DMS53 treated with DMSO at 0.1 percent for 48 hours (cell line): Measurements from ENCODE around the gene RCOR3.
"Not testable (repeated sequence)": the region's sequence is repeated elsewhere in the genome, so short reads cannot be mapped to it uniquely, and the experiment has no call there.

Source experiments
- DNase-seq: peaks from one replicate; lab custom pipeline; 2025; ENCODE audit not compliant: unreplicated experiment; lab: John Stamatoyannopoulos, UW

RCOR3 gene

DNA sequence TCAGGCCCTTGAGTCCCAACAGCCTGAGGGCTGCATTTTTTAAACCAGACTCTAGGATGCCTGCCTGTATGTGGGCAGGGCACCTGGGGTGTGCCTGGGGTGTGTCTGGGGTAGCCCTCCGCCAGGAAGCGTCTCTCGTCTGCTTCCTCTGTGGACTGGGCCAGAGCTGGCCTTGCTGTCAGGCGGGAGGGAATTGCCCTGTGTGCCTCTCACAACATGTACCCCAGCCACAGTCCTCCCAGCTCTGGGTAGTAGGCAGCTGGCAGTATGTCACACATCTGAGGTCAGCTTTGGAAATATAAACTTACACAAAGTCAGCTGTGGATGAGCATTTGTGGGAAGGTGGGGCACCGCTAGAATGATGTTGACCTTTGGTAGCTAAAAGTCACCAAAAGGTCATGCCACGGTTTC lies 80.5 kb downstream of the RCOR3 start:
- no peak for DNase-seq

DNA sequence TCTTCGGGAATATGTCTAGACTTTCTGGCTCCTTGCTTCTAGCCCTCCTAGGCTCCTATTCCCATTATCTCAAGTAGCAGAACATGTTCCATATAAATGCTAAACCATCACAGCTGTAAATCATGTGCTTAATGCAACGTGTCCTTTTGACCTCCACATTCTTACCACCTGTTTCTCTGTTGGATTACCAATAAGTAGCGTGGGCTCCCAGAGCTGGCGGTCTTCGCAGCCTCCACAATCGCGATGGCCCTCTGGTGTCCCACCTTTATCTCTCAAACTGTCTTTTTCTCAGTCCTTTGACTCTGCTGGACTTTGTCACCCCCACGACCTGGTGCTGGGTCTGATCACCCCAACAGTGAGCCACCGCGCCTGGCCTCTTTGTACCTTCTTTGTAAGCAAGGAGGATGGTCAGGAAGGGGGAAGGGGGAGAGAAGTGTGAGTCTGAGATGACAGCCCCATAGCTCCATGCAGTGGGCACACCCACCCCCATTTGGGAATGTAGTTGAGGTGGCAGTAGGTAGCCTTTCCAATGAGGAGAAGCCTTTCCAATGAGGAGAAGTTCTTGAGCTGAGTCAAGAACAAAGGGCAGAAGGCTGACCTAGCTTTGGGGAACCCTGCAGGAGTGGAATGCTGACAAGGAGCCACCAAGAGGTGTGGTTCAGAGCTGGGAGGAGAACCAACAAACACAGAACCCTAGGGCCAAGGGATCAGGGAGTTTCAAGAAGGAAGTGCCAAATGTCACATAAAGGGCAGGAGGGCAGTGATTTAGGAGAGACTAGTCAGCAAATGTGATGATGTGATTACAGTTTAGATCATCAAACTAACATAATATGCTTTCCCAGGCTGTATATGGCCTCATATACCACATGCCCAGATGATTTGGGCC lies 81.7 kb downstream of the RCOR3 start:
- DNase-seq = no peak

DNA sequence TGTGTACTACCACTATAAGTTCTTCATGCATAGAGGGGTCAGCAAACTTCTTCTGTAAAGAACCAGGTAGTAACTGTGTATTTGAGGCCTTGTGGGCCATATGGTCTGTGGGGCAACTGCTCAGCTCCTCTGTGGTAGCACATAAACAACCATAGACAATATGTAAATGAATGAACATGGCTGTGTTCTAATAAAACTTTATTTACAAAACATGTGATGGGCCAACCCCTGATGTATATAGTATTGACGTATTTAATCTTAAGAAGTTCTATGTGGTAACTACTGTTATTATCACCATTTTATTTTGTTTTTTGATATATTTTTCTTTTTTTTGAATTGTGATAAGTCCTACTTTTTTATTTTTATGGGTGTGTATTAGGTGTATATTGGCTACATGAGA lies 82.8 kb downstream of the RCOR3 start:
- no peak for DNase-seq

DNA sequence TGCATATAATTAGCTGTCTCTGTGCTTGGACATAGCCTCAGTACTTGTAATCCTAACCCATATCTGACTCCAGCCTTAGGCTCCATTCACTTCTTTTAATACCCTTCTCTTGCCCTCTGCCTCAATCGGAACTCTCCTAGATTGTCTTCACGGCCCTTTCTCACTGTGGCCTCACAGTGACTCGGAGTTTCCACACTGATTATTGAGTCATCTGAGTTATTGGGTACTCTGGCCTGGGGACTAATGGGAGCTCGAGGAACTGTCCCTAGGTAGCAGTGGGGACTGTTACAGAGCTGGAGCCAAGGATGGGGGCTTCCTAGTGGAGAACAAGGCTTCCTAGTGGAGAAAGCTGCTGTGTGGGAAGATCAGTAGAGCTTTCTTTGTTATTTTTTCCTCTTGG lies 84.4 kb downstream of the RCOR3 start:
- DNase-seq = no peak

DNA sequence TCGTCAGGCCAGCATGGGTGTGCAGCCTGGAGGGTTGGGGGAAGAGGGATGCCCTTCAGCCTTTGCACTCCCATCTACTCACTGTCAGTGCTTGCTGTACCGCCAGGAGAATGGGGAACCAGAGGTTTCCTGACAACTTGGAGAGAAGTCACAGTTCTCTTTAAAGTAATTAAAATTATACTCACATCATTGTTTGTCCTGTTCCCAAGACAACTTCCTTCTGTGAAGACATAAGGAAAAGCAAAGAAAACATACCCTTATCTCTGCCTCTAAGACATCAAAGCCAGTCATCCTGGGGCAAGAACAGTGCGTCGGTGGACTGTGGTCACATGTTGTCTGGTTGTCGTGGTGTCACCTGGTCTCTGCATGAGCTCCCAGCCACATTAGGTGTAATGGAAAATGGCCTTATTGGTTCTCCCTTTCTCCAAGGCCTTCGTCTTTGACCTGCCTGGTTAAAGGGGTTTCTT lies 85.0 kb downstream of the RCOR3 start:
- no peak for DNase-seq

DNA sequence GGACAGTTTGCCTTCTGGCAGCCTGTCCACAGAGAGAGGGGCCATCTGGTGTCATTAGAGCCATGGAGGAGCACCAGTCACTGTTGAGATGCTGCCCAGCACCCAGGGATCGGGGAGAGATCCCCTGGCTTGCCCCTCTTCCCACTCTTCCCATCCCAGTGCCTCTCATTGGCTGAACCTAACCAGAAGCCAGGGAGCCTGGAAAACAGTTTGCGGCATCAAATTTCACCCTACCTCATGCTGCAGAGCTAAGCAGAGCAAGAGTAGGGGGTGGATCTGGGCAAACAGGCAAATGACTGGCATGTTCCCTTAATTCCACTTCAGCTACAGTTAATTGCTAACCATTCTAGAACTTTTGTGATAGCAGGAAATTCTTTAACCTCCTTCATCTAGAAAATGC lies 86.6 kb downstream of the RCOR3 start:
- no peak for DNase-seq

DNA sequence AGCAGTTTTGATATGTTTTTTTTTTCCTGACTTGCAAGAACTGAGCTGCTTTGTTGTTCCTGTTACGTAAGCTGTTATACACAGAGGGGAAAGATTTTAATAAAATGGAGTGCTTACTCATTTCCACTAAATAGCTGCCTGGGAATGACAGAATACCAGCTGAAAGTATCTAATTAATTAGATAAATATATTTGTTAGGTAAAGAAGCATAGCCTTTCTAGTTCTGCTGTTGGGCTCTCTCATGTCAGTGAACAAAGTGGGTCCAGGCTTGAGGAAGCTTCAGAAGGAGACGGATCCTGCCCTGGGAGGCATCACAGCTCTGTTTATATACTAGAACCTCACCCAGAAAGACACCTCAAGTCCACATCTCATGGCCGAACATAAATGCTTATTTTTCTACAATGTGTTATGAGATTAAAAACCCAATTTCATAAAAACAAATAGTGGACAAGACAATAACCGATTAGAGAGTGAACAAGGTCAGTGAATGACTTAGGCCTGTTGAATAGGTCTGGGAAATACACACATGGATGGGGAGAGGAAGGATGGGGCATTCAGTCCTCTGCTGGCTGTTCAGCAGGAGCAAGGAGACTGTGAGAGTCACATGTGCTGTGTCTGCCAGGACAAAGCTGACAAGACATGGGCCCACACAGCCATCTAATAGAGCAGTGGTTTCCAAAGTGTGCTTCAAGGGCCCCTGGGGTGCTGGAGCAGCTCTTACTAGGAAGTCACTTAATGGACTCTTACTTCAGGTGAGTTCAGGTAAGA lies 88.1 kb downstream of the RCOR3 start:
- DNase-seq = no peak

DNA sequence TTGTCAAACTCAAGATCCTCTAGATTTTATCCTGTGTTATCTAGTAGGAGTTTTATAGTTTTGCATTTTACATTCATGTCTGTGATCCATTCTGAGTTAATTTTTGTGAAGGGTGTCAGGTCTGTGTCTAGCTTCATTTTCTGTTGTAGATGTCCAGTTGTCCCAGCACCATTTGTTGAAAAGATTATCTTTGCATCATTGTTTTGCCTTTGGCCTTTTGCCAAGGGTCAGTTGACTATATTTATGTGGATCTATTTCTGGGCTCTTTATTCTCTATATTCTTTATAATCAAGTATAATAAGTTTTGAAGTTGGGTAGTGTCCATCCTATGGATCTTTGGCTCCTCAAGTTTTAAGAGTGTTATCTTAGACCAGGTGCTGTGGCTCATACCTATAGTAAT lies 89.4 kb downstream of the RCOR3 start:
- DNase-seq = no peak

DNA sequence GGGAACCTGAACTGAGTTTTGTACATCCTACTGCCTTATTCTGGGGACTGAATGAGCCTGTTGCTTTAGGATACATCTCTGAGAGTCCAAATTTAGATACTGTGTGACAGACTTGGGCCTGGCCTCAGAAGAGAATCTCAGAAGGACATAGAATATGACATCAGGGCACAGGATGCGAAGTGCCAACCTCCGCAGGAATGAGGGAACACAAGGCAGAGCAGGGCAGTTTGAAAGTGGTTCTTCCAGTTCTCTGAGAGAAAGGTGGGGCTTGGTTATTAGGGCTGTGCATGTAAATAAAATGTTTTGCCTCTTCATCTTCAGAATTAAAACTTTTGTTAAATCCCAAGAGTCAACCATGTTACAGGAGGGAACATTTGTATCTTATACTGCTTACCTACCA lies 90.6 kb downstream of the RCOR3 start:
- no peak for DNase-seq

DNA sequence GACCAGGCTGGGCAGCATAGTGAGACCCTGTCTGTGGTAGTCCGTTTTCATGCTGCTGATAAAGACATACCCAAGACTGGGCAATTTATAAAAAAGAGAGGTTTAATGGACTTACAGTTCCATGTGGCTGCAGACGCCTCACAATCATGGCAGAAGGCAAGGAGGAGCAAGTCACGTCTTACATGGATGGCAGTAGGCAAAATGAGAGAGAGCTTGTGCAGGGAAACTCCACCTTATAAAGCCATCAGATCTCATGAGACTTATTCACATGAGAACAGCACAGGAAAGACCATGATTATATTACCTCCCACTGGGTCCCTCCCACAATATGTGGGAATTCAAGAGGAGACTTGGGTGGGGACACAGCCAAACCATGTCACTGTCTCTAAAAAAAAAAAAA lies 92.9 kb downstream of the RCOR3 start:
- DNase-seq = not testable (repeated sequence)

DNA sequence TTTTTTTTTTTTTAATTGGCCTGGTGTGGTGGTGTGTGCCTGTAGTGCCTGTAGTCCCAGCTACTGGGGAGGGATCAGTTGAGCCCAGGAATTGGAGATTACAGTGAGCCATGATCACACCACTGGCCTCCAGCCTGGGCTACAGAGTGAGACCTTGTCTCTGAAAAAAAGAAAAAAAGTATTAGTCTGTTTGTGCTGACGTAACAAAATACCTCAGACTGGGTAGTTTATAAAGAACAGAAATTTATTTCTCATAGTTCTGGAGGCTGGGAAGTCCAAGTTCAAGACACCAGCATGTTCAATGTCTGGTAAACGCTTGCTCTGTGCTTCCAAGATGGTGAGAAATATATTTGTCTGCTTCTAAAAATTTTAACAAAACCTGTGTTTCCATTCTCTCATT lies 93.3 kb downstream of the RCOR3 start:
- no peak for DNase-seq

DNA sequence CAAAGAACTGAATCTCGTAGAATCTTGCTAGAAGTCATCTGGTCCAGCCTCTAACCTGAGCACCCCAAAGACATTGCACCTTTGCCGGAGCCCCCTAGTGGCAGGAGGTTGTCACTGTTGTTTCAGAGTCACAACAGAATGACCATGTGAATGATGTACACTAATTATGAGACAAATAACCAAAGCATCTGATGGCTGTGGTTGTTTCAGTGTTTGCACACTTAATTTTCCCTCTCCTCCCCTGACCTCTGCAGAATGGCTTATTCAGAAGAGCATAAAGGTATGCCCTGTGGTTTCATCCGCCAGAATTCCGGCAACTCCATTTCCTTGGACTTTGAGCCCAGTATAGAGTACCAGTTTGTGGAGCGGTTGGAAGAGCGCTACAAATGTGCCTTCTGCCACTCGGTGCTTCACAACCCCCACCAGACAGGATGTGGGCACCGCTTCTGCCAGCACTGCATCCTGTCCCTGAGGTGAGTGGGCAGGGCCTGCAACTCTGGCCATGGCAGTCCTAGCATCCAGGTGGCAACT lies 93.9 kb downstream of the RCOR3 start:
- DNase-seq = peak; percentile 65

DNA sequence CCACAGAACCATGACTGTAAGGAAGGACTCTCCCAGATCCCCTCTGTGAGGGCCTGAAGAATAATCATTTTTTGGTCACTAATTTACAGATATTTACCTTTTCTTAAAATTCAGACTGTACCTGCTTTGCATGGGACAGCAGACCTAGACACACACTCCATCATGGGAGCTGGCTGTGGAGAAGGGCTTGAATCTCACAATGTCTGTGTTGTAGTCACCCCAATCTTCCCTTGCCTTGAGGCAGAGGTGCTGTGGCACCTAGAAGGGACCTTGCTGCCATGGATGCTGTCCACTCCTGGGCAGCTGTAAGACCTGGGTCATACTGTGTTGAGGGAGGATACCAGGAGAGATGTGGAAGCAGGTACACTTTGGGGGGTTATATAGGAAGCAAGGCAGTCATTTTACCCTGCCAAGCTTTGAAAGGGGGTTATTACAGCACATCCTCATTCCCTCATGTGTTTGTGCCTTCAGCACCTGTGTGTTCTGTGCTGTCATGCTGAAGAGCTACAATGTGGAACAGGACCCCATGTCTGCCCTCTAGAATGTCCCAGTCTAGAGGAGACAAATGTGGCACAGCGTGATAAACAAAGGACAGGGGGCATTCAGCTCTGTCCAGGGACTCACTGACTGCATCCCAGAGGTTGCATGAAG lies 94.5 kb downstream of the RCOR3 start:
- no peak for DNase-seq

DNA sequence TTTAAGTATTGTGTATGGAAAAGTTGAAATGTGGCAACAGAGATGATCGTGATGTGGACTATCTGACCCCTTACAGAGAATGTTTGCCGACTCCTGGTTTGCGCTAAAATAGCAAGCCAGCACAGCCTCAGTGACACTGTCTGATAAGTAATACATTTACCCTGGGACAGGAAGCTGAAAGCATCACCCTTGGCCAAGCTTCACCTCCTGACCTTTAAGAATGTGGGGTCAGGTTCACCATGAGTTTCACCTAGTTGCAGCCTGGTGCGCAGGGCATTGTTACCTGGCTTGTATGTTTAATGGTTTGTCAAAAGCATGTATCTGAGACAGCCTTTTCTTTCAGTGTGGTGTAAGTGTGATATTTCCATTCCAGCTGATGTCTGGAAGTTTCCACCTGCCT lies 96.7 kb downstream of the RCOR3 start:
- DNase-seq = no peak

DNA sequence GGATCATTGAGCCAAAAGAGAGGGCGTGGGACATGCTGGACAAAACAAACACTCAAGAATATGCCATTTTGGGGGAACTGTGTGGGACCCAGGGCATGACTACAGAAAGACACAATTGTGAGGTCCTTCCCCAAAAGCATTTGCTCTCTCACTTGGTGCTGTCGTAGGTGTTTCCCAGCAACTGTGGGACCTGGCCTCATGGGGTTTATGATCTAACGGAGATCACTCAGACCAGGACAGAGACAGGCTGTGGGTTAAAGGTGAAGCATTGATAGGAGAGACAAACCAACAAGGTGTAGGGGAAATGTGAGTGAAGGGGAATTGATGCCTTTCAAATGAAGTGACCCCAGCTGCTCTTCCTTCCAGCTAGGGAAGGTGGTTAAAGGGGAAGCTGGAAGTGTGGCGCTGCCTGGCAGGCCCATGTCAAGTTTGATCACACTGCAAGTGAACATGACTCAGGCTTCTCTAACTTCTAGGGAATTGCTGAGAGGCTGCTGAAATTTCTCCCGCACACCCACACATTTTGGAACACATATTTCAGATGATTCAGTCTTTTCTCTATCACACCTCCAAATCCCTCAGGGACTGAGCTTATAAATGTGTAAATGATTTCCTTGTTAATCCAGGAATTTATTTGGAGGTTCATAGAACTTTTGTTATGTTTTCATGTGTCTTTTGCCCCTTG lies 97.7 kb downstream of the RCOR3 start:
- DNase-seq = no peak

DNA sequence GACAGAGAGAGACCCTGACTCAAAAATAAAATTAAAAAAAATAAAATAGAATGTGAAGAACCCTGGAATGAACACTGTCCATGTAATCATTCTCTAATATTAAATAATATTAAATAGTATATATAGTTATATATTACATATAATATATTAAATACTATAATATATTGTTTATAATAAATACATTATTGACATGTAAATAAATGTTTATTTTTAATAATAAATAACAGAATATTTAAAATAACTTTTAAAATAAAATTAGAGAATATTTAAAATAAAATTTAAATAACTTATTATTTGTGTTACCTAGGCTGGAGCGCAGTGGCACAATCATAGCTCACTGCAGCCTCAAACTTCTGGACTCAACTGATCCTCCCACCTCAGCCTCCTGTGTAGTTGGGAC lies 99.5 kb downstream of the RCOR3 start:
- no peak for DNase-seq

DNA sequence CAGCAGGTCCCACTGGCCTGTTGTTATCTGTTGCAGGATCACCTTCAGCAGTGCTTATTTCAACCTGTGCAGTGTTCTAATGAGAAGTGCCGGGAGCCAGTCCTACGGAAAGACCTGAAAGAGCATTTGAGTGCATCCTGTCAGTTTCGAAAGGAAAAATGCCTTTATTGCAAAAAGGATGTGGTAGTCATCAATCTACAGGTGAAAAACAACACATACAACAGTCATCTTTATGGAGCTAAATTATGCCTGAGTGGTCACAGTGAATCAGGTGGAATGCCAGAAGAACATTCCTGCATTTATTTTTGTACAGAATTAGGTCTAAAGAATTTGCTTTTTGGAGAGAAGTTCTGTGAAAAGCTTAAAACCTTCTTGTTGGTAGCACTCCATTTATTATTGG lies 100.7 kb downstream of the RCOR3 start:
- no peak for DNase-seq

DNA sequence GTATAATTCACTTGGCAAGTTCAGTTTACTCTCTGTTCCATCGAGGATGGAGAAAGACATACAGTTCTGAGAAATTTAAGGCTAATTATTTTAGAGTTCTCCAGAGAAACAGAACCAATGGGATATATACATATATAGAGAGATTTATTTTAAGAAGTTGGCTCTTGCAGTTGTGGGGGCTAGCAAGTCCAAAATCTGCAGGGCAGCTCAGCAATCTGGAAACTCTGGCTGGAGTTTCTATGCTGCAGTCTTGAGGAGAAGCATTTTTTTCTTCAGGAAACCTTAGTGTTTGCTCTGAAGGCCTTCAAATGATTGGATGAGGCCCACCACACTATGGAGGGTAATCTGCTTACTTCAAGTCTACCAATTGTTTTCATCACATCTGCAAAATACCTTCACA lies 102.0 kb downstream of the RCOR3 start:
- DNase-seq = no peak
